Measurements from ENCODE around the gene LRRC32. TPM values are rescaled to one million over a fixed set of nuclear protein-coding genes. Genes with fewer than 3 reads are reported as not detected.

LRRC32 gene
- total RNA-seq, 1 experiment from 2014 or later, result 0.27 TPM

DNA sequence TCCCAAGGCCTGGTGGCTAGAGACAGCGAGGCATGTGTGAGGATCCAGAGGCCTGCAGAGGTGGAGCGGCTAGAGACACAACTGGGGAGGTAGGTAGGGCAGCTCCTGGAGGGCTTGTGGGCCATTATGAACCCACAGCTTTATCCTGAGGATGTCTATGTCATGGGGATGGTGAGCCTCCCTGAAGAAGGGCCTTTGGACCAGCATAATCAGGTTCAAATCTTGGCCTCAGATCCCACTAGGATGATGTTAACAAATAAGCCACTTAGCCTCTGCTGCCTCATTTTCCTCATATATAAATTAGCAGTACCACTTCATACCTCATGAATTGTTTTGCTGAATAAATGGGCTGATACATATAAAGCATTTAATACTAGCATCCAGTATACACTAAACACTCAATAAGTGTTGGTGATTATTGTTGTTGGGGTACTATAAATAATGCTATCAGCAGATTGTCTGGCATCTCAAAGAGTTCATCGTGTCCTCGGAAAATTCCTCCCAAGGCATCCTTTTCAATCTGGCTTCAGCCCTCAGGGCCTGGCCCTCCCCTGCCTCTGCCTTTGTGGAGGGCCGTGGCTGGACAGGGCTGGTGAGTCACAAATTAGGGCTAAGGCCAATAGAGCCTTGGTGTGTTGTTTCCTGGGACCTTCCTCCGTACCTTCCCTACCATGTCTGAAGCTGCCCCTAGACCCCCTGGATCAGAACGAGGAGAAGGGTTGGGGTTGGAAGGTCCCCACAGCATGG, 30.9 kb upstream of the LRRC32 start:
- ChIA-PET POLR2A (no interaction called here), CTCF (no interaction called here)
- no TSS peak for BruUV-seq (replicated peaks)

DNA sequence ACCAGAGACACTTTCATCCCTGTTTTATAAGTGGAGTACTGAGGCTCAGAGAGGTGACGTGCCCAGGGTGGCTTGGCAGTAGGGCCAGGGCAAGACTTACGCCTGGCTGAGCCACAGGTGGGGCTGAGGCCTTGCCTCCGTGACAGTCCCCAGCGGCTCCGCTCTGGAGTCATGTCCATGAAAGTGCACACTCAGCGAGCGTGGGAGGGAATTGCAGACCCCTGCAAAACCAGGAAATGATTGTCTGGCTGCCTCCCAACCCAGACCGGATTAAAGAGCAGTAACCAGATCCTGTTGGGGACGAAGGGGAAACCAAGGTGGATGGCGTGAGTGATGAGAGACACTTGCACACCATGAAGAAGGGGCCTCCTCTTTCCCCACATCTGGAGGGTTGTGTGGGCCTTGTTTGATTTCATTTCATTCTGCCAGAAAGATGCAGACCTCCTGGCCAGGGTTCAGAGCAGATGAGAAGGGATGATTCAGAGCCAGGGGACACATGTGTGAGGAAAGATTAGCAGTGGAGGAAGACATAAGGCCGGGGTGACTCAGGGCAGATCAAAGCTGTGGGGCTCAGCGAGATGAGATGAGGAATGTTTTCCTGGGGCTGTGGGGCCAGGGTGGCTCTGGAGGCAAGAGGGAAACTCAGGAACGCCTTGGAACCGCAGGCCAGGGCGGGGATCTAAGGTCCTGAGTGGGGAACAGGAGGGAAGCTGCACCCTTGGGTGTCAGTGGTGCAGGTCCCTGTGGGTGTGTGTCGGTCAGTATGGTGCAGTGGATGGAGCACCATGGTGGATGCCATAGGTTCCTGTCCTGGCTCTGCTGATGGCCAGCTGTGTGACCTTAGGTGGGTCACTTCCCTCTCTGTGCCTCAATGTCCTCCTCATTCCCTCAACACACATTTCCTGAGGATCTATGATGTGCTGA, 29.9 kb upstream of the LRRC32 start:
- Histone ChIP-seq H3K4me3 (ENCODE audit: low read depth, low read length) (no peak overlapping the region), H3K27me3 (replicated peaks; ENCODE audit: control insufficient read depth, insufficient read depth, low read length) (no peaks in the 10 kb centered on the region), H3K9me3 (no peaks in the 10 kb centered on the region), H3K36me3 (ENCODE audit: control insufficient read depth, insufficient read depth, low read length) (no peaks in the 10 kb centered on the region), H3K4me1 (peaks cover 16% of the 10 kb centered on the region)
- CTCF ChIA-PET, result no interaction called here
- intact Hi-C loops (cut with micrococcal nuclease; ENCODE audit: unreplicated experiment), result no loop called here
- TF ChIP-seq, protein P1, sequence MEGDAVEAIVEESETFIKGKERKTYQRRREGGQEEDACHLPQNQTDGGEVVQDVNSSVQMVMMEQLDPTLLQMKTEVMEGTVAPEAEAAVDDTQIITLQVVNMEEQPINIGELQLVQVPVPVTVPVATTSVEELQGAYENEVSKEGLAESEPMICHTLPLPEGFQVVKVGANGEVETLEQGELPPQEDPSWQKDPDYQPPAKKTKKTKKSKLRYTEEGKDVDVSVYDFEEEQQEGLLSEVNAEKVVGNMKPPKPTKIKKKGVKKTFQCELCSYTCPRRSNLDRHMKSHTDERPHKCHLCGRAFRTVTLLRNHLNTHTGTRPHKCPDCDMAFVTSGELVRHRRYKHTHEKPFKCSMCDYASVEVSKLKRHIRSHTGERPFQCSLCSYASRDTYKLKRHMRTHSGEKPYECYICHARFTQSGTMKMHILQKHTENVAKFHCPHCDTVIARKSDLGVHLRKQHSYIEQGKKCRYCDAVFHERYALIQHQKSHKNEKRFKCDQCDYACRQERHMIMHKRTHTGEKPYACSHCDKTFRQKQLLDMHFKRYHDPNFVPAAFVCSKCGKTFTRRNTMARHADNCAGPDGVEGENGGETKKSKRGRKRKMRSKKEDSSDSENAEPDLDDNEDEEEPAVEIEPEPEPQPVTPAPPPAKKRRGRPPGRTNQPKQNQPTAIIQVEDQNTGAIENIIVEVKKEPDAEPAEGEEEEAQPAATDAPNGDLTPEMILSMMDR (IDR thresholded peaks at IDR 0.05; ENCODE audit: insufficient read depth in 1 of 2, low read depth in 1 of 2, low read length in 1 of 2, severe bottlenecking in 1 of 2, unreplicated experiment in 1 of 2), result no peak
- Mint-ChIP-seq H3K4me3 (ENCODE audit: unreplicated experiment) (no peak overlapping the region), H3K27ac (ENCODE audit: unreplicated experiment) (peak overlapping the region; percentile 27), H3K36me3 (ENCODE audit: insufficient read depth, unreplicated experiment) (no peaks in the 10 kb centered on the region), H3K4me1 (ENCODE audit: low read depth, unreplicated experiment) (peaks cover 11% of the 10 kb centered on the region), H3K27me3 (ENCODE audit: insufficient read depth, unreplicated experiment) (peaks cover 4% of the 10 kb centered on the region), H3K9me3 (ENCODE audit: unreplicated experiment) (peaks cover 12% of the 10 kb centered on the region)
- BruUV-seq (replicated peaks), result no TSS peak
- DNase-seq, result peak; percentile 44 to 71
- POLR2A ChIA-PET, result no interaction called here

More for the DNA sequence above, 30.9 kb upstream of the LRRC32 start:
- DNase-seq, result no peak
- peaks cover 12% of the 10 kb centered on the region for H3K9me3 Mint-ChIP-seq (ENCODE audit: unreplicated experiment)
- peaks cover 4% of the 10 kb centered on the region for H3K27me3 Mint-ChIP-seq (ENCODE audit: insufficient read depth, unreplicated experiment)
- TF ChIP-seq, protein P1 (IDR thresholded peaks at IDR 0.05; ENCODE audit: insufficient read depth in 1 of 2, low read depth in 1 of 2, low read length in 1 of 2, severe bottlenecking in 1 of 2, unreplicated experiment in 1 of 2), result no peak
- no peak overlapping the region for H3K4me3 Mint-ChIP-seq (ENCODE audit: unreplicated experiment)
- Histone ChIP-seq H3K36me3 (ENCODE audit: control insufficient read depth, insufficient read depth, low read length) (no peaks in the 10 kb centered on the region), H3K9me3 (no peaks in the 10 kb centered on the region), H3K27me3 (replicated peaks; ENCODE audit: control insufficient read depth, insufficient read depth, low read length) (no peaks in the 10 kb centered on the region), H3K4me3 (ENCODE audit: low read depth, low read length) (no peak overlapping the region), H3K4me1 (peaks cover 16% of the 10 kb centered on the region)
- intact Hi-C loops (cut with micrococcal nuclease; ENCODE audit: unreplicated experiment), result no loop called here
- H3K36me3 Mint-ChIP-seq (ENCODE audit: insufficient read depth, unreplicated experiment), result no peaks in the 10 kb centered on the region
- H3K27ac Mint-ChIP-seq (ENCODE audit: unreplicated experiment), result peak overlapping the region; percentile 27
- peaks cover 11% of the 10 kb centered on the region for H3K4me1 Mint-ChIP-seq (ENCODE audit: low read depth, unreplicated experiment)

DNA sequence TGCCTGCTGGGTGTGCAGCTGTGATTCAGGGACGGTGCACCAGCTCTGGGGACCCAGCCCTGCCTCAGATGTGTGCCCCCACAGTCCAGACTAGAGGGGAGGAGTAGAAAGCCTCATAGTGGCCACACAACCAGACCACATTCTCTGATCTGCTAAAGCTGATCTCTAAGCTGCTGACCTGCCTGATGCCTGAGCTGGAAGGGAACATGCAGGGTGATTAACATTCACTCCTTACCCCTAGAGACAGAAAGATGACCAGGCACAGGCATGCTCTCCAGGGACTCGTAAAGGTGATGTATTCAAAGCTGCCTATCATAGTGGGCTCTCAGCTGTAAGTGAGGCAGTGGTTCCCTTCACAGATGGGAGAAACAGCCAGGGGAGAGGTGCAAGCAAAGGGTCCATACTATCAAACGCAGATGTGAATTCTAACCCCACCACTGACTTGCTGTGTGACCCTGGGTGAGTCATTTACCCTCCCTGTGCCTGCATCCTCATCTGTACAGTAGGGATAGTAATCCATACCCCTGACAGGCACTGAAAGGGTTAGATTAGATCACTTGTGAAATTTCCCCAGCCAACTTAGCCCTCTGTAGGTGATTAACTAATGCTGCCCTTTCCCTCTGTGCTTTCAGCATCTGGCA, 29.0 kb upstream of the LRRC32 start:
- POLR2A ChIA-PET, result no interaction called here

More for the DNA sequence above, 29.0 kb upstream of the LRRC32 start:
- BruUV-seq (replicated peaks), result no TSS peak
- no peaks in the 10 kb centered on the region for H3K27me3 ChIP-seq (replicated peaks; ENCODE audit: control insufficient read depth, insufficient read depth, low read length)
- no peaks in the 10 kb centered on the region for H3K36me3 Mint-ChIP-seq (ENCODE audit: insufficient read depth, unreplicated experiment)
- CTCF ChIA-PET, result interaction anchor here (1.5 kb wide), 1 partner anchor 22 kb away, joined by 4 read pairs; no protein-coding TSS in a partner anchor
- no peak overlapping the region for H3K4me3 Mint-ChIP-seq (ENCODE audit: unreplicated experiment)
- TF ChIP-seq, protein P1 (IDR thresholded peaks at IDR 0.05; ENCODE audit: insufficient read depth in 1 of 2, low read depth in 1 of 2, low read length in 1 of 2, severe bottlenecking in 1 of 2, unreplicated experiment in 1 of 2), result no peak
- H3K9me3 Mint-ChIP-seq (ENCODE audit: unreplicated experiment), result peaks cover 5% of the 10 kb centered on the region
- no peak overlapping the region for H3K4me3 ChIP-seq (ENCODE audit: low read depth, low read length)
- intact Hi-C loops (cut with micrococcal nuclease; ENCODE audit: unreplicated experiment), result no loop called here
- no peaks in the 10 kb centered on the region for H3K36me3 ChIP-seq (ENCODE audit: control insufficient read depth, insufficient read depth, low read length)
- H3K4me1 ChIP-seq, result peaks cover 16% of the 10 kb centered on the region
- no peak for DNase-seq
- no peaks in the 10 kb centered on the region for H3K9me3 ChIP-seq
- H3K27me3 Mint-ChIP-seq (ENCODE audit: insufficient read depth, unreplicated experiment), result peaks cover 2% of the 10 kb centered on the region
- peaks cover 11% of the 10 kb centered on the region for H3K4me1 Mint-ChIP-seq (ENCODE audit: low read depth, unreplicated experiment)
- H3K27ac Mint-ChIP-seq (ENCODE audit: unreplicated experiment), result no peak overlapping the region

All from Caco-2 (cell line).